ENCODE results near the gene CCDC142. TPM values are rescaled to one million over a fixed set of nuclear protein-coding genes. Genes with fewer than 3 reads are reported as not detected.
"Not testable (repeated sequence)": the region's sequence is repeated elsewhere in the genome, so short reads cannot be mapped to it uniquely, and the experiment has no call there.

Gene CCDC142
- total RNA-seq, 1 donor from 2014 or later, result 28.6 TPM

GRCh38 chr2:74464406-74464805, 18.4 kb downstream of the CCDC142 start:
- no peak for DNase-seq (ENCODE audit: low spot score)

DNA sequence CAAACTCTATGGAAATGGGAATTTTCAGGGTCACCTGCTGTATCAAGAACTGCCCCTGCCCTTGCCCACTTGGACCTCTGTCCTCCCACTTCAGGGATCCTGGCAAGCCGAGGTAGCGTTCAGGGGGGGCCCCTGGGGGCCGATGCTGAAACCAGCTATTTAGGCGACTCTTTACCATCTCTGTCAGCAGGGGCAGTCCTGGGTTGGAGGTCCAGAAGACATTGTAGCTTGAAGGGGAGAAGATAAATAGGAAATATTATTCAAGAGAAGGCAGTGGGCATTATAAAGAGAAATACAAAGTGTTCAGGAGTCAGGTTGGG, 20.1 kb downstream of the CCDC142 start:
- no peak for DNase-seq (ENCODE audit: low spot score)

DNA sequence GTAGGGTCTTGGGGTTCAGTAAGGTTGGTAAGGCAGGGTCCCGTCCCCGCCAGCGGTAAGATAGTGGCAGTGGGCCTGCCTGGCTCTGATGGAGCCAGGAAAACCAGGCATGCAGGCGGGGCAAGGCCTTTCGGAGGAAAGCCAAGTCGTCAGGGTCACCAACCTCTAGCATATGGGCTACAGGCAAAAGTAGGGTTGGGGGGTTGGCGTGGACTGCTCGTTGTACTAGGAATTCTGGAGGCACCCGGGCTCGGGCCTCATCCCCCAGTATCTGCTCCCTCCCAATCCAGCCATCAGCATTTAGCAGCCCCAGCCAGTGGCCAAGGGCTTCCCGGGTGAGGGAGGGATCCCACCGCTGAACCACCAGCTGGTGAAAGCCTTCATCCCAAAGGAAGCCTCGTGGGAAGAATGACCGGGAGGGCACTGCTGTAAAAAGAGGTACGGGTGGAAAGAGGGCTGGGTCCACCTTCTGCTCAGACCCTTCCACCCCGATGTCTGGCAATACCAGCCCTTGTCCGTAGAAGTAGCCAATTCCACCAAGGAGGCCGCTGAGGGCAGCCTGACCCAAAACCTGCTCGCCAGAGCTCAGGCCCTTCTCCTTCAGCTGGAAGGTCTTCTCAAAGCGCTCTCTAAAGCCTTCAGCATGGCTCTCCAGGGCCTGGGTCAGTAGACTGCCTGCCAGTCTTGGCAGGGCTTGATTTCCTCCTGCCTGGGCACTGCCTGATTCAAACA, 20.6 kb downstream of the CCDC142 start:
- DNase-seq (ENCODE audit: low spot score), result no peak

GRCh38 chr2:74461187-74462053, 21.4 kb downstream of the CCDC142 start:
- no peak for DNase-seq (ENCODE audit: low spot score)

DNA sequence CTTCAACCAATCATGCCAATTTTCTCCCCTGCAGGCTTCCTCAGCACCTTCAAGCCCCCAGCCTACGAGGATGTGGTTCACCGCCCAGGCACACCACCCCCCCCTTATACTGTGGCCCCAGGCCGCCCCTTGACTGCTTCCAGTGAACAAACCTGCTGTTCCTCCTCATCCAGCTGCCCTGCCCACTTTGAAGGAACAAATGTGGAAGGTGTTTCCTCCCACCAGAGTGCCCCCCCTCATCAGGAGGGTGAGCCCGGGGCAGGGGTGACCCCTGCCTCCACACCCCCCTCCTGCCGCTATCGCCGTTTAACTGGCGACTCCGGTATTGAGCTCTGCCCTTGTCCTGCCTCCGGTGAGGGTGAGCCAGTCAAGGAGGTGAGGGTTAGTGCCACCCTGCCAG, 22.6 kb downstream of the CCDC142 start:
- DNase-seq (ENCODE audit: low spot score), result not testable (repeated sequence)

- not testable (repeated sequence) for DNase-seq (ENCODE audit: low spot score)
Measured at GRCh38 chr2:74459503-74460118, 23.2 kb downstream of the CCDC142 start.

DNA sequence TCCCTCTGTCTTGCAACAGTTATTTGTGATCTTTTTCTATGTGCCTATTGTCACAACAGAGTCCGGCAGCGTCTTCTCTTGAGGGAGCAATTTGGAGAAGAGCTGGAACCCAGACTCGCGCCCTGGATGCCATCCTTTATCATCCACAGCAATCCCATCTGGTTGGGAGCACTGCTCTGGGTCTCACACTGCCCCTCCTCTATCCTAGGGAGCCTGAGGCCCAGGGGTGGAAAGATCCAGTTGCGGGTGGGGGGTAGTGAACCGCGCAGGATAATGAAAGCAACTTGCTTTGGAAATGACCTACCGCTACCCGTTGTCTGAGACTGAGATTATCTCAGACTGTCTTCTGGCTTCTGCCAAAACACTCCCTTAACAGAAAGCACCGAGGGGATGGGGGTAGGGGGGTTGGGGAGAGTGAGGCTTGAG, 23.8 kb downstream of the CCDC142 start:
- DNase-seq (ENCODE audit: low spot score), result no peak

DNA sequence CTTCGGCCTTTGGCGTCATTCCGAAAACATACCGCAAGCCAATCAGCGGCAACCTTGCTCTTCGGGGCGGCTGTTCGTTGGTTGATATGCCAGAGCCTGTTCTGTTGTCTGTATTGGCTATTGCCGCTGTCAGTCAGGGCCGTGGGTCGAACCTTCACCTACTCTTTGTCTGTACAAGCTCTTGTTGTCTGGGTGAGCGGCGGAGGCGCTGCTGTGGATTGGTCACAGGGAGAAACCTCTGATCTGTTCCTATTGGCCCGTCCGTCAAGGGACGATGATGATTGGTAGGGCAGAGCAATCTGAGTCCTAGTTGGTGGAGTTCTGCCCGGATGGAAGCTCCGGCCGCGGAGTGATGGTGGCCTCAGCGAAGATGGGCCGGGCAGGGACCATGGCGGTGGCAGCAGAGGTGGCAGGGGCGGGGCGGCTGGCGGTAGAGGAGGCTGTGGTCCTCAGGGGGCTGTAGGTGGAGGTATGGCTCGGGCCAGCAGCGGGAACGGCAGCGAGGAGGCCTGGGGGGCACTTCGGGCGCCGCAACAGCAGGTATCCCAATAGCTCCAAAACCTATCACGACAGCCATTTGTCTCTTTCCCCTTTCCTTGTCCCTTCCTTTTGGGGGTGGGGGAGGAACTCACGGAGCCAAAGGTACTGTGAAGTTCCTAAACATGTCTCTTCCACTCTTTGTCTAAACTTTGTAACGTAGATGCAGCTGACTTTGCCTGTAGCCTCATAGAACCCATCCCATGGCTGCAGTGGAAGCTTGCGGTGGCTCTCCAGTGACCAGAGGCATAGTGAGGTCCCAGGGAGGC, 24.5 kb downstream of the CCDC142 start, which contains the start of gene WBP1:
Gene WBP1, plus strand, starts transcription at position 307 of the 806 bp plus-strand sequence. Its CDS starts 165 bp downstream, at position 472.
- DNase-seq (ENCODE audit: low spot score), result peak; percentile 100

GRCh38 chr2:74457549-74458131, 25.2 kb downstream of the CCDC142 start:
- peak; percentile 77 for DNase-seq (ENCODE audit: low spot score)

DNA sequence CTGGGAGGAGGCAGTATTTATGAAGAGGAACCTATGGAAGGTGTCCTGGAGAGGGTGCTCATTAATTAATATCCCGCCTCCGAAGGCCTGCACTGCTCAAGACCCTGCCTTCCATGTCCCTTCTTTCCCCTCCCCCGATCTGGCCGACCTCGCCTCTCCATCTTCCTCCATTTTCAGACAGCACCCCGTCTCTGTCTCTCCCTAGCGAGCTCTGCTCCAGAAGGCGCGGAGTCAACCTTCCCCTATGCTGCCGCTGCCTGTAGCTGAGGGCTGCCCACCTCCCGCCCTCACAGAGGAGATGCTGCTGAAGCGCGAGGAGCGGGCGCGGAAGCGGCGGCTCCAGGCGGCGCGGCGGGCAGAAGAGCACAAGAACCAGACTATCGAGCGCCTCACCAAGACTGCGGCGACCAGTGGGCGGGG, 25.7 kb downstream of the CCDC142 start:
- DNase-seq (ENCODE audit: low spot score), result no peak

DNA sequence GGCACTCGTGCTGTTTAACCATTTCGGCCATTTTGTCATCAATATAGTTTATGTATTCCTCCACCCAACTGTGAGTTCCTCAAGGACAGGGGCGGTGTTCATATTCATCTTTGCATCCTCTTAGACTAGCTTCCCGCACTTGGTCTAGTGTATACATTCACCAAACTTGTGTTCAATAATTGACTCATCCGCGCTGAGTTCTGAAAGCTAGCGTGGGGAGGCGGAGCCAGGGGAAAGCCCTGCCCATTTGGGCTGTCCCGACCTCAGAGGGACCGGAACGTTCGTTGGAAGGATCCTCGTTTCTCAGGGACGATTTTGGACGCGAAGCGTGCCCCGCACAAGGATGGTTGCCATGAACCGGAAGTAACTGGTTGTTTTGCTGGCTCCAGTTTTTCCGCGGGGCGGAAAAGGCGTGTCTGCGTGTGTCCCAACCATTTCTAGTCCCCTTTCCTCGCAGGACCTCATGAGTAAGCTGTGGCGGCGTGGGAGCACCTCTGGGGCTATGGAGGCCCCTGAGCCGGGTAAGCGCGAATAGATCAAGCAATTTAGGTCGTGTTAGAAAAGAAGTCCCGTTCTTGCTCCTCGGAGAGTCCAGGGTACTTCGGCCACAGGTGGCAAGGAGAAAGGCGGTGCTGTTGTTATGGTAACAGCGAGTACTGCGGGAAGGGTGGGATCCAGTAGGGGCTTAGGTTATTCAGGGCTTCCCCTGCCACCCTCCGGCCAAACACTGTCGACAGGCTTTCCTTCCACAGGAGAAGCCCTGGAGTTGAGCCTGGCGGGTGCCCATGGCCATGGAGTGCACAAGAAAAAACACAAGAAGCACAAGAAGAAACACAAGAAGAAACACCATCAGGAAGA, 27.9 kb downstream of the CCDC142 start, which contains the start of gene INO80B:
Gene INO80B, plus strand, starts transcription at position 434 of the 858 bp plus-strand sequence. Its CDS starts 30 bp downstream, at position 464.
- peak; percentile 98 for DNase-seq (ENCODE audit: low spot score)

DNA sequence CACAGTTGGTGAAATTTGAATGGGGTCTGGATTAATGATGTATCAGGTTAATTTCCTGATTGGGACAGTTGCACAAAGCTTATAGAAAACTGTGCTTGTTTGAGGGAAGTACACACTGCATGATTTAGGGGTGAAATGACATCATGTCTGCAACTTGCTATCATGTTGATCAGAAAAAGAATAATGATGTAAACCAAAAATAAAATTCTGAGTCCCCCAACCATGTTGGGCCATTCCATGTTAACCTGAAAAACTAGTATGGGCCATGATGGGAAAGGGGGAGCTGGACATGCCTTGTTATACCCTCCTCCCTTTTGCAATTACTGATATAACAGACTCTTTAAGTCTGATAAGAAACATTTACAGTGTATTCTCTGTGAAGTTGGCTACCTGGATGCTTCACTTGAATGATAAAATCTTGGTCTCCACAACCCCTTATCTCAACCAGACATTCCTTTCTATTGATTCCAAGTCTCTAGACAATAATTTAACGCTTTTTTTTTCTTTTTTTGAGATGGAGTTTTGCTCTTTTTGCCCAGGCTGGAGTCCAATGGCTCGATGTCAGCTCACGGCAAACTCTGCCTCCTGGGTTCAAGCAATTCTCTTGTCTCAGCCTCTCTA, 32.1 kb downstream of the CCDC142 start:
- DNase-seq (ENCODE audit: low spot score), result no peak

GRCh38 chr2:74448771-74449170, 34.0 kb downstream of the CCDC142 start:
- no peak for DNase-seq (ENCODE audit: low spot score)

GRCh38 chr2:74447230-74447999, 35.4 kb downstream of the CCDC142 start:
- no peak for DNase-seq (ENCODE audit: low spot score)

GRCh38 chr2:74444498-74445318, 38.1 kb downstream of the CCDC142 start:
- DNase-seq (ENCODE audit: low spot score), result no peak

GRCh38 chr2:74442483-74443297, 40.1 kb downstream of the CCDC142 start:
- DNase-seq (ENCODE audit: low spot score), result not testable (repeated sequence)

Data from ureter (tissue), 1 donor.